HepG2 (cell line): ENCODE results near the gene CPNE5. TPM values are rescaled to one million over a fixed set of nuclear protein-coding genes. Genes with fewer than 3 reads are reported as not detected.

ENCODE experiments used
- ATRX ChIP-seq: sonication (generic); formaldehyde crosslinking; IDR thresholded peaks from 2 replicates; pipeline ENCODE4 v1.4.0; 2020; ENCODE audit warnings: missing genetic modification reagents, borderline replicate concordance
- BHLHE40 ChIP-seq: IDR thresholded peaks from 2 replicates; pipeline ENCODE4 v1.6.1; 2011; ENCODE audit warnings: low read length, improper control_type of control experiment
- DNMT3B ChIP-seq: conservative IDR thresholded peaks from 2 replicates; pipeline ENCODE4 v1.6.1; 2016; ENCODE audit warnings: missing biosample characterization, control low read depth
- HES4 ChIP-seq: sonication (generic); formaldehyde crosslinking; IDR thresholded peaks from 2 replicates; pipeline ENCODE4 v1.9.0; 2021; ENCODE audit warnings: mild to moderate bottlenecking, missing genetic modification reagents, borderline replicate concordance
- HNF4A ChIP-seq: sonication (generic); formaldehyde crosslinking; IDR thresholded peaks from 2 replicates; pipeline ENCODE4 v1.4.0; 2020; ENCODE audit warnings: missing genetic modification reagents
- HOXA7 ChIP-seq: sonication (generic); formaldehyde crosslinking; IDR thresholded peaks from 2 replicates; pipeline ENCODE4 v1.8.1; 2022; ENCODE audit warnings: mild to moderate bottlenecking, missing genetic modification reagents, moderate library complexity
- KDM5B ChIP-seq: sonication (generic); formaldehyde crosslinking; IDR thresholded peaks from 2 replicates; pipeline ENCODE4 v1.4.0; 2020; ENCODE audit warnings: missing genetic modification reagents, mild to moderate bottlenecking, borderline replicate concordance
- ONECUT2 ChIP-seq: sonication (generic); formaldehyde crosslinking; IDR thresholded peaks from 2 replicates; pipeline ENCODE4 v1.4.0; 2020; ENCODE audit warnings: missing genetic modification reagents
- RFX1 ChIP-seq: fragments of 450-650 bp; IDR thresholded peaks from 2 replicates; pipeline ENCODE4 v1.6.1; 2017
- ZBTB7A ChIP-seq: sonication (generic); formaldehyde crosslinking; IDR thresholded peaks from 2 replicates; pipeline ENCODE4 v1.8.0; 2022; ENCODE audit warnings: mild to moderate bottlenecking, missing genetic modification reagents
- ZNF207 ChIP-seq: fragments of 450-650 bp; IDR thresholded peaks from 2 replicates; pipeline ENCODE4 v1.6.1; 2016; ENCODE audit warnings: antibody characterized with exemption, borderline replicate concordance
- ZNF282 ChIP-seq: fragments of 450-650 bp; IDR thresholded peaks from 2 replicates; pipeline ENCODE4 v1.6.1; 2018; ENCODE audit not compliant: partially characterized antibody
- ZNF367 ChIP-seq: sonication (generic); formaldehyde crosslinking; IDR thresholded peaks from 2 replicates; pipeline ENCODE4 v1.4.0; 2020; ENCODE audit warnings: missing genetic modification reagents, borderline replicate concordance
- ZSCAN20 ChIP-seq: sonication (generic); formaldehyde crosslinking; IDR thresholded peaks from 2 replicates; pipeline ENCODE4 v1.4.0; 2020; ENCODE audit warnings: missing genetic modification reagents, mild to moderate bottlenecking, borderline replicate concordance
- polyA plus RNA-seq, 8 experiments: library from polyadenylated mRNA; depleted of rRNA in 3 of 8; stranded (reverse) in 7 of 8; unstranded in 1 of 8; fragments of >200 nt; fragmentation: Illumina TruSeq in 4 of 8; extraction: Trizol in 4 of 8; gene quantifications; 2 replicates each; pipeline versions ENCODE4 v1.2.1 to v1.2.3, GENCODE V29; 2011 to 2016; ENCODE audit warnings: low read depth in 4 of 8, missing spikeins in 1 of 8, mixed read lengths in 1 of 8; ENCODE audit not compliant: insufficient read depth in 1 of 8
- total RNA-seq, 5 experiments: library from RNA; depleted of rRNA; stranded (reverse); fragments of >200 nt; fragmentation: Illumina TruSeq; extraction: Trizol; gene quantifications; 2 replicates each; pipeline ENCODE4 v1.2.3, GENCODE V29; 2016; ENCODE audit warnings: low read depth in 1 of 5
- TF ChIP-seq, protein P1 (sequence below): sonication (generic); formaldehyde crosslinking; IDR thresholded peaks from 2 replicates; pipeline ENCODE4 v1.4.0; 2020; ENCODE audit warnings: mild to moderate bottlenecking, low read depth, missing genetic modification reagents
- TF ChIP-seq, protein P2 (sequence below): sonication (generic); formaldehyde crosslinking; IDR thresholded peaks from 2 replicates; pipeline ENCODE4 v1.4.0; 2020; ENCODE audit warnings: missing genetic modification reagents, borderline replicate concordance
- TF ChIP-seq, protein P3 (sequence below), 2 experiments: IDR thresholded peaks; 2 replicates each; pipeline ENCODE4 v1.6.1; 2011 to 2012; ENCODE audit warnings: low read length in 2 of 2, borderline replicate concordance in 1 of 2, low read depth in 1 of 2, mild to moderate bottlenecking in 1 of 2, moderate library complexity in 1 of 2
- TF ChIP-seq, protein P4 (sequence below): sonication (generic); formaldehyde crosslinking; IDR thresholded peaks from 2 replicates; pipeline ENCODE4 v1.5.1; 2020; ENCODE audit warnings: mild to moderate bottlenecking, missing genetic modification reagents

CPNE5 gene
- total and polyA plus RNA-seq, 2 of the 13 experiments (the other 11 are each of a cell fraction or from before 2014, with no cell fraction given): 0.16 TPM; not detected in 1

DNA sequence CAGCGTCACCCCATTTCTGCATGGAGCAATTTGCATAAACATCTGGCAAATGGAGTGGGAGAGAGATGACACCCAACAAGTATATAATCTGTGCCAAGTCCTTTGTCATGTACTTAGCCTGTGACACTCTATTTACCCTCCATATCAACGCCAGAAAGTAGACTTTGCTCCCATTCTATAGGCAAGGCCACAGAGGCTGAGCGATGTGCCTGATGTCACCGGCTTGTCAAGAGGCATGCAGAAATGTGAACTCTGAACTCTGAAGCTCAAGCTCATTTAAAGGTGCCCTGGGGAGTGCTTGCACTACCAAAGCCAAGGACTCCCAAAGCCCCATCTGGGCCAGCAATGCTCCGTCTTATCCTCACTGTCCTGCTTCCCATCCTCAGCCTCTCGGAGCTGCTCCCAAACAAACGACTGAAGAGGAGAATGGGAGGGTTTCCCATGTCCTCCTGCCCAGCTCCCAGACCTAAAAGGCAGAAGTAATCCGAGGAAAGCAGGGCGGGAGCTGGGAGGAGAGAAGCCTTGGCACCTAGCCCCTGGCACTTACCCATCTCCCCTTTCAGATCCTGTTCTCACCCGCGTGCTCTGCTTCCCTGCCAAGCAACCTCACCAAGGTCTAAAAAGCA lies 9.2 kb downstream of the CPNE5 start (continued):
- TF ChIP-seq, protein P1, sequence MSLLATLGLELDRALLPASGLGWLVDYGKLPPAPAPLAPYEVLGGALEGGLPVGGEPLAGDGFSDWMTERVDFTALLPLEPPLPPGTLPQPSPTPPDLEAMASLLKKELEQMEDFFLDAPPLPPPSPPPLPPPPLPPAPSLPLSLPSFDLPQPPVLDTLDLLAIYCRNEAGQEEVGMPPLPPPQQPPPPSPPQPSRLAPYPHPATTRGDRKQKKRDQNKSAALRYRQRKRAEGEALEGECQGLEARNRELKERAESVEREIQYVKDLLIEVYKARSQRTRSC (CRISPR knock-in tag): no peak
- TF ChIP-seq HNF4A (CRISPR knock-in tag): peak; percentile 99
- no peak for TF ChIP-seq ZBTB7A (CRISPR knock-in tag)
- no peak for TF ChIP-seq ZSCAN20
- TF ChIP-seq, protein P2, sequence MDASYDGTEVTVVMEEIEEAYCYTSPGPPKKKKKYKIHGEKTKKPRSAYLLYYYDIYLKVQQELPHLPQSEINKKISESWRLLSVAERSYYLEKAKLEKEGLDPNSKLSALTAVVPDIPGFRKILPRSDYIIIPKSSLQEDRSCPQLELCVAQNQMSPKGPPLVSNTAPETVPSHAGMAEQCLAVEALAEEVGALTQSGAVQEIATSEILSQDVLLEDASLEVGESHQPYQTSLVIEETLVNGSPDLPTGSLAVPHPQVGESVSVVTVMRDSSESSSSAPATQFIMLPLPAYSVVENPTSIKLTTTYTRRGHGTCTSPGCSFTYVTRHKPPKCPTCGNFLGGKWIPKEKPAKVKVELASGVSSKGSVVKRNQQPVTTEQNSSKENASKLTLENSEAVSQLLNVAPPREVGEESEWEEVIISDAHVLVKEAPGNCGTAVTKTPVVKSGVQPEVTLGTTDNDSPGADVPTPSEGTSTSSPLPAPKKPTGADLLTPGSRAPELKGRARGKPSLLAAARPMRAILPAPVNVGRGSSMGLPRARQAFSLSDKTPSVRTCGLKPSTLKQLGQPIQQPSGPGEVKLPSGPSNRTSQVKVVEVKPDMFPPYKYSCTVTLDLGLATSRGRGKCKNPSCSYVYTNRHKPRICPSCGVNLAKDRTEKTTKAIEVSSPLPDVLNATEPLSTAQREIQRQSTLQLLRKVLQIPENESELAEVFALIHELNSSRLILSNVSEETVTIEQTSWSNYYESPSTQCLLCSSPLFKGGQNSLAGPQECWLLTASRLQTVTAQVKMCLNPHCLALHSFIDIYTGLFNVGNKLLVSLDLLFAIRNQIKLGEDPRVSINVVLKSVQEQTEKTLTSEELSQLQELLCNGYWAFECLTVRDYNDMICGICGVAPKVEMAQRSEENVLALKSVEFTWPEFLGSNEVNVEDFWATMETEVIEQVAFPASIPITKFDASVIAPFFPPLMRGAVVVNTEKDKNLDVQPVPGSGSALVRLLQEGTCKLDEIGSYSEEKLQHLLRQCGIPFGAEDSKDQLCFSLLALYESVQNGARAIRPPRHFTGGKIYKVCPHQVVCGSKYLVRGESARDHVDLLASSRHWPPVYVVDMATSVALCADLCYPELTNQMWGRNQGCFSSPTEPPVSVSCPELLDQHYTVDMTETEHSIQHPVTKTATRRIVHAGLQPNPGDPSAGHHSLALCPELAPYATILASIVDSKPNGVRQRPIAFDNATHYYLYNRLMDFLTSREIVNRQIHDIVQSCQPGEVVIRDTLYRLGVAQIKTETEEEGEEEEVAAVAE: 0 out of 2 replicates have a peak, but pooled peaks have one; percentile 6
- TF ChIP-seq, protein P3, sequence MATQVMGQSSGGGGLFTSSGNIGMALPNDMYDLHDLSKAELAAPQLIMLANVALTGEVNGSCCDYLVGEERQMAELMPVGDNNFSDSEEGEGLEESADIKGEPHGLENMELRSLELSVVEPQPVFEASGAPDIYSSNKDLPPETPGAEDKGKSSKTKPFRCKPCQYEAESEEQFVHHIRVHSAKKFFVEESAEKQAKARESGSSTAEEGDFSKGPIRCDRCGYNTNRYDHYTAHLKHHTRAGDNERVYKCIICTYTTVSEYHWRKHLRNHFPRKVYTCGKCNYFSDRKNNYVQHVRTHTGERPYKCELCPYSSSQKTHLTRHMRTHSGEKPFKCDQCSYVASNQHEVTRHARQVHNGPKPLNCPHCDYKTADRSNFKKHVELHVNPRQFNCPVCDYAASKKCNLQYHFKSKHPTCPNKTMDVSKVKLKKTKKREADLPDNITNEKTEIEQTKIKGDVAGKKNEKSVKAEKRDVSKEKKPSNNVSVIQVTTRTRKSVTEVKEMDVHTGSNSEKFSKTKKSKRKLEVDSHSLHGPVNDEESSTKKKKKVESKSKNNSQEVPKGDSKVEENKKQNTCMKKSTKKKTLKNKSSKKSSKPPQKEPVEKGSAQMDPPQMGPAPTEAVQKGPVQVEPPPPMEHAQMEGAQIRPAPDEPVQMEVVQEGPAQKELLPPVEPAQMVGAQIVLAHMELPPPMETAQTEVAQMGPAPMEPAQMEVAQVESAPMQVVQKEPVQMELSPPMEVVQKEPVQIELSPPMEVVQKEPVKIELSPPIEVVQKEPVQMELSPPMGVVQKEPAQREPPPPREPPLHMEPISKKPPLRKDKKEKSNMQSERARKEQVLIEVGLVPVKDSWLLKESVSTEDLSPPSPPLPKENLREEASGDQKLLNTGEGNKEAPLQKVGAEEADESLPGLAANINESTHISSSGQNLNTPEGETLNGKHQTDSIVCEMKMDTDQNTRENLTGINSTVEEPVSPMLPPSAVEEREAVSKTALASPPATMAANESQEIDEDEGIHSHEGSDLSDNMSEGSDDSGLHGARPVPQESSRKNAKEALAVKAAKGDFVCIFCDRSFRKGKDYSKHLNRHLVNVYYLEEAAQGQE (IDR thresholded peaks at IDR 0.05; ENCODE audit: borderline replicate concordance in 1 of 2, low read depth in 1 of 2, low read length in 2 of 2): peak in 1 of 2 experiments; percentile 42; a peak in 1 of 4 replicates
- no peak for TF ChIP-seq HOXA7 (CRISPR knock-in tag)
- TF ChIP-seq HES4 (CRISPR knock-in tag): 0 out of 2 replicates have a peak, but pooled peaks have one; percentile 2
- TF ChIP-seq KDM5B (CRISPR knock-in tag): peak; percentile 25; the same call in 1 of the 2 replicates
- TF ChIP-seq DNMT3B (CRISPR knock-in tag): no peak
- TF ChIP-seq ATRX (CRISPR knock-in tag): no peak
- TF ChIP-seq ZNF282: no peak
- TF ChIP-seq, protein P4, sequence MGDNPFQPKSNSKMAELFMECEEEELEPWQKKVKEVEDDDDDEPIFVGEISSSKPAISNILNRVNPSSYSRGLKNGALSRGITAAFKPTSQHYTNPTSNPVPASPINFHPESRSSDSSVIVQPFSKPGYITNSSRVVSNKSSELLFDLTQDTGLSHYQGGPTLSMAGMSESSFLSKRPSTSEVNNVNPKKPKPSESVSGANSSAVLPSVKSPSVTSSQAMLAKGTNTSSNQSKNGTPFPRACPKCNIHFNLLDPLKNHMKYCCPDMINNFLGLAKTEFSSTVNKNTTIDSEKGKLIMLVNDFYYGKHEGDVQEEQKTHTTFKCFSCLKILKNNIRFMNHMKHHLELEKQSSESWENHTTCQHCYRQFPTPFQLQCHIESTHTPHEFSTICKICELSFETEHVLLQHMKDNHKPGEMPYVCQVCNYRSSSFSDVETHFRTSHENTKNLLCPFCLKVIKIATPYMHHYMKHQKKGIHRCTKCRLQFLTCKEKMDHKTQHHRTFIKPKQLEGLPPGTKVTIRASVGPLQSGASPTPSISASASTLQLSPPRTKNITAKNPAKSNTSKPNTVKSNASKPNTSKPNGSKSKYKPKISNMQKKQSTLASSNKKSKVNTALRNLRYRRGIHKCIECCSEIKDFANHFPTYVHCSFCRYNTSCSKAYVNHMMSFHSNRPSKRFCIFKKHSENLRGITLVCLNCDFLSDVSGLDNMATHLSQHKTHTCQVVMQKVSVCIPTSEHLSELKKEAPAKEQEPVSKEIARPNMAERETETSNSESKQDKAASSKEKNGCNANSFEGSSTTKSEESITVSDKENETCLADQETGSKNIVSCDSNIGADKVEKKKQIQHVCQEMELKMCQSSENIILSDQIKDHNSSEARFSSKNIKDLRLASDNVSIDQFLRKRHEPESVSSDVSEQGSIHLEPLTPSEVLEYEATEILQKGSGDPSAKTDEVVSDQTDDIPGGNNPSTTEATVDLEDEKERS (CRISPR knock-in tag): peak; percentile 59; the same call in 1 of the 2 replicates
- no peak for TF ChIP-seq ZNF207
- TF ChIP-seq RFX1: no peak
- TF ChIP-seq ZNF367 (CRISPR knock-in tag): no peak
- 0 out of 2 replicates have a peak, but pooled peaks have one; percentile 17 for TF ChIP-seq BHLHE40
- TF ChIP-seq ONECUT2: 0 out of 2 replicates have a peak, but pooled peaks have one; percentile 42
